ENCODE data around the gene LARP1.

- TF ChIP-seq CTCF (conservative IDR thresholded peaks at IDR 0.05) = no peak
- no peak for TF ChIP-seq EZH2 (IDR thresholded peaks at IDR 0.05; ENCODE audit: low read depth)
Observed at GRCh38 chr5:154794525-154795234, 39.5 kb downstream of the LARP1 start.
